GM12878 (cell line): ENCODE data around the gene SMKR1. TPM values are rescaled to one million over a fixed set of nuclear protein-coding genes. Genes with fewer than 3 reads are reported as not detected.

ENCODE experiments used
- ATAC-seq: fragments of 200-7000 bp; cut with Tn5 transposase; 3 replicates; pipeline ENCODE4 v1.9.1; 2020; ENCODE audit warnings: mild to moderate bottlenecking, moderate library complexity
- BruUV-seq: library from RNA; stranded (reverse); fragments of 400-500 nt; replicated peaks from 2 replicates; lab custom pipeline; 2021; lab: Mats Ljungman, UMichigan
- CTCF ChIA-PET: fragments of 300-600 bp; sonication (Branson Sonifier 250); formaldehyde crosslinking; extraction: SDS; loops from one replicate; lab custom pipeline; 2021; ENCODE audit warnings: inconsistent platforms; lab: Yijun Ruan, JAX
- POLR2A ChIA-PET: fragments of 350-600 bp; formaldehyde crosslinking; extraction: SDS; loops from one replicate; lab custom pipeline; 2021; ENCODE audit warnings: inconsistent platforms; lab: Charles Lee
- RAD21 ChIA-PET: fragments of 300-600 bp; sonication (Branson Sonifier 250); formaldehyde crosslinking; loops from one replicate; lab custom pipeline; 2023; ENCODE audit warnings: antibody characterized with exemption; ENCODE audit not compliant: unreplicated experiment; lab: Charles Lee
- SMC1A ChIA-PET: fragments of 300-600 bp; sonication (Branson Sonifier 250); formaldehyde crosslinking; loops from one replicate; lab custom pipeline; 2023; ENCODE audit not compliant: unreplicated experiment, uncharacterized antibody; lab: Charles Lee
- DNase-seq: peaks from one replicate; pipeline ENCODE4 v3.0.0-alpha.2; 2011; ENCODE audit warnings: low read depth, low spot score
- FAIRE-seq: peaks from 3 replicates; lab custom pipeline; 2011; peaks lifted over from hg19 to GRCh38; lab: Jason Lieb, UNC
- H2AFZ ChIP-seq: 2 replicates; pipeline ENCODE4 v1.6.0; 2011; ENCODE audit warnings: low read depth, low read length, control low read depth; ENCODE audit not compliant: control insufficient read depth
- H3K27ac ChIP-seq: 2 replicates; pipeline ENCODE4 v1.5.1; 2011; ENCODE audit warnings: control low read depth; ENCODE audit not compliant: control insufficient read depth, insufficient read depth
- H3K27me3 ChIP-seq, 2 experiments: replicated peaks in 1 of 2; 2 replicates each; pipeline versions ENCODE4 v1.6.0 to v1.6.1; 2011; ENCODE audit warnings: low read length in 1 of 2; ENCODE audit not compliant: control insufficient read depth in 2 of 2, insufficient read depth in 2 of 2
- H3K36me3 ChIP-seq, 2 experiments: 2 replicates each; pipeline ENCODE4 v1.5.1; 2011; ENCODE audit warnings: low read length in 1 of 2; ENCODE audit not compliant: control insufficient read depth in 2 of 2, insufficient read depth in 2 of 2
- H3K4me1 ChIP-seq: 2 replicates; pipeline ENCODE4 v1.6.1; 2011; ENCODE audit warnings: mild to moderate bottlenecking, low read length, moderate library complexity, mixed read lengths; ENCODE audit not compliant: control insufficient read depth, insufficient read depth
- H3K4me2 ChIP-seq: 2 replicates; pipeline ENCODE4 v1.6.0; 2011; ENCODE audit warnings: control low read depth; ENCODE audit not compliant: control insufficient read depth, insufficient read depth
- H3K4me3 ChIP-seq: fragments of 200-600 bp; sonication (generic); 2 replicates; pipeline ENCODE4 v1.5.1; 2016
- H3K79me2 ChIP-seq: 2 replicates; pipeline ENCODE4 v1.6.0; 2011; ENCODE audit warnings: low read length; ENCODE audit not compliant: control insufficient read depth, insufficient read depth
- H3K9ac ChIP-seq: 2 replicates; pipeline ENCODE4 v1.8.0; 2011; ENCODE audit warnings: low read length, control low read depth, mixed read lengths; ENCODE audit not compliant: control insufficient read depth, insufficient read depth
- H3K9me3 ChIP-seq: replicated peaks from 3 replicates; pipeline ENCODE4 v1.5.1; 2011; ENCODE audit warnings: mild to moderate bottlenecking, low read length; ENCODE audit not compliant: control insufficient read depth, insufficient read depth
- H4K20me1 ChIP-seq: 2 replicates; pipeline ENCODE4 v1.6.0; 2011; ENCODE audit not compliant: control insufficient read depth, insufficient read depth
- CBX5 ChIP-seq: sonication (generic); IDR thresholded peaks from 2 replicates; pipeline ENCODE4 v1.6.1; 2016; ENCODE audit warnings: low read depth, moderate library complexity, mild to moderate bottlenecking, inconsistent platforms
- HDGF ChIP-seq: fragments of 450-650 bp; IDR thresholded peaks from 2 replicates; pipeline ENCODE4 v1.6.1; 2016; ENCODE audit warnings: antibody characterized with exemption
- IKZF1 ChIP-seq: fragments of 450-650 bp; conservative IDR thresholded peaks from 2 replicates; pipeline ENCODE4 v1.6.1; 2017; ENCODE audit warnings: antibody characterized with exemption, mild to moderate bottlenecking
- KLF5 ChIP-seq: fragments of 450-650 bp; IDR thresholded peaks from 2 replicates; pipeline ENCODE4 v1.6.1; 2014; ENCODE audit warnings: mild to moderate bottlenecking; ENCODE audit not compliant: partially characterized antibody
- NR2C1 ChIP-seq: fragments of 450-650 bp; IDR thresholded peaks from 2 replicates; pipeline ENCODE4 v1.6.1; 2017; ENCODE audit warnings: antibody characterized with exemption, mild to moderate bottlenecking, moderate library complexity
- STAT1 ChIP-seq: fragments of 450-650 bp; conservative IDR thresholded peaks from 2 replicates; pipeline ENCODE4 v1.6.1; 2014; ENCODE audit warnings: antibody characterized with exemption, mild to moderate bottlenecking
- TCF12 ChIP-seq: IDR thresholded peaks from 2 replicates; pipeline ENCODE4 v1.6.1; 2011; ENCODE audit warnings: low read depth, mild to moderate bottlenecking, low read length
- ZZZ3 ChIP-seq: IDR thresholded peaks from 2 replicates; pipeline ENCODE4 v1.6.1; 2011; ENCODE audit warnings: low read depth; ENCODE audit not compliant: control insufficient read depth, insufficient read length
- WGBS: methylation state at CpG from one replicate; pipeline ENCODE4 v1.1.6; 2016; ENCODE audit warnings: low lambda C conversion rate; ENCODE audit not compliant: insufficient replicate concordance, insufficient coverage; ENCODE audit errors: missing lambda C conversion rate; 5-methylcytosine and 5-hydroxymethylcytosine counted together
- in situ Hi-C: fragments of 300-500 bp; cut with MboI; formaldehyde crosslinking; loops from 9 replicates; pipeline ENCODE4 v1.14.3; 2018; ENCODE audit warnings: mixed read lengths
- intact Hi-C: fragments of 100-400 bp; cut with micrococcal nuclease; formaldehyde crosslinking; loops from one replicate; pipeline ENCODE4 v1.14.2; 2022; ENCODE audit not compliant: unreplicated experiment
- polyA plus RNA-seq, 11 experiments: library from polyadenylated mRNA; depleted of rRNA in 4 of 11; unstranded in 6 of 11; stranded (reverse) in 5 of 11; fragments of >200 nt; fragmentation: Nextera tagmentation in 4 of 11; fragmentation: Illumina TruSeq in 1 of 11; extraction: Ambion mirVana in 4 of 11; extraction: Trizol in 1 of 11; gene quantifications; 1 replicate in 1 of 11; 2 replicates in 10 of 11; pipeline versions ENCODE4 v1.2.1 to v1.2.3, GENCODE V29; 2011 to 2016; ENCODE audit warnings: inconsistent platforms in 2 of 11, missing spikeins in 2 of 11, low read depth in 1 of 11
- total RNA-seq, 4 experiments: library from RNA; depleted of rRNA in 3 of 4; stranded (reverse); fragments of >200 nt in 3 of 4; fragmentation: Illumina TruSeq in 1 of 4; extraction: Trizol in 1 of 4; gene quantifications; 2 replicates each; pipeline versions ENCODE4 v1.2.1 to v1.2.3, GENCODE V29; 2013 to 2021
- TF ChIP-seq, protein P1 (sequence below): IDR thresholded peaks from 2 replicates; pipeline ENCODE4 v1.6.1; 2012; ENCODE audit warnings: low read depth, low read length, improper control_type of control experiment
- TF ChIP-seq, protein P2 (sequence below): IDR thresholded peaks from 2 replicates; pipeline ENCODE4 v1.6.1; 2011; ENCODE audit warnings: borderline replicate concordance, low read depth, mild to moderate bottlenecking, moderate library complexity, low read length; ENCODE audit not compliant: insufficient read depth, poor library complexity, severe bottlenecking
- TF ChIP-seq, protein P3 (sequence below): fragments of 150-350 bp; IDR thresholded peaks from 2 replicates; pipeline ENCODE4 v1.6.1; 2014; ENCODE audit warnings: mild to moderate bottlenecking, low read depth, low read length
- TF ChIP-seq, protein P4 (sequence below): fragments of 450-650 bp; formaldehyde crosslinking; IDR thresholded peaks from 2 replicates; pipeline ENCODE4 v1.4.0; 2022; ENCODE audit warnings: mild to moderate bottlenecking, moderate library complexity

SMKR1 gene
- total and polyA plus RNA-seq, 10 of the 15 experiments (the other 5 are each of a cell fraction or from before 2014, with no cell fraction given), result 0.37 to 2.6 (median 0.83) TPM

DNA sequence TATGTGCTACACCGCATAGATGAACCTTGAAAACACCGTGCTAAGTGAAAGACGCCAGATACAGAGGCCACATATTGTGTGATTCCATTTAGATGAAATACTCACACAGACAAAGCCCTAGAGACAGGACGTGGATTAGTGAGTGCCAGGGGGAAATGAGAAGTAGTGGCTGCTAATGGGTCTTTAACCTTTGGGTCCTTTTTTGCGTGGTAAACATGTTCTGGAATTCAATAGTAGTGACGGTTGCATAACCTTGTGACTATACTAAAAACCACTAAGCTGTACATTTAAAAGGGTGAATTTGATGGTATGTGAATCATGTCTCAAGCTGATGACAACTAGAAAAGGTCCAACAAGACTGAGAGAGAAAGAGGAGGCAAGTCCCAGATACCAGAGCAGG is 15.6 kb downstream of the SMKR1 start:
- SMC1A ChIA-PET, result no interaction called here
- FAIRE-seq (no peak), ATAC-seq (no peak), DNase-seq (no peak)
- 57% methylated on average over 6 of the region's 6 CpGs for WGBS
- Histone ChIP-seq H3K36me3 (no peaks in the 10 kb centered on the region), H3K79me2 (no peaks in the 10 kb centered on the region), H3K4me1 (no peaks in the 10 kb centered on the region), H4K20me1 (no peaks in the 10 kb centered on the region), H2AFZ (no peak overlapping the region), H3K27ac (no peak overlapping the region)
- CTCF ChIA-PET, result no interaction called here
- RAD21 ChIA-PET, result no interaction called here
- intact Hi-C loops, result no loop called here
- POLR2A ChIA-PET, result interaction anchor here (0.6 kb wide), 1 partner anchor 331 kb away, joined by 3 read pairs; no protein-coding TSS in a partner anchor
- TF ChIP-seq HDGF, result no peak
- TF ChIP-seq, all 136 proteins: peak for 0
- H3K9ac ChIP-seq, result no peak overlapping the region
- BruUV-seq, result no TSS peak
- no peak overlapping the region for H3K4me3 ChIP-seq
- H3K27me3 ChIP-seq, result no peaks in the 10 kb centered on the region; a peak in 1 of 4 replicates
- in situ Hi-C loops, result no loop called here
- no peak overlapping the region for H3K4me2 ChIP-seq
- H3K9me3 ChIP-seq, result no peaks in the 10 kb centered on the region

DNA sequence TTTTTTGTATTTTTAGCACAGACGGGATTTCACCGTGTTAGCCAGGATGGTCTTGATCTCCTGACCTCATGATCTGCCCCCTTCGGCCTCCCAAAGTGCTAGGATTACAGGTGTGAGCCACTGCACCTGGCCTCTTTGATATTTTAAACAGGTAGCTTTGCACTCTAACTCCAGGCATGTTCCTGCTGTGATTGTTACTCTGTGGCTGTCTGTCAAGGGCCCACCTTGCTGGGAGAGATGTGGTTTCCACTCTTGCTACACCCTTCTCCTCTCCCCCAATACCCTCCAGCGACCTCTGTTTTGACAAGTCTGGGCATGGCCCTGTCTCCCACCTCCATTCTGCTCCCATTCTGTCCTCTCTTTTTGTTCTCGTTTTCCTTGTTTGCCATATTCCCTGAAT is 17.1 kb downstream of the SMKR1 start:
- Histone ChIP-seq H3K79me2 (no peaks in the 10 kb centered on the region), H3K27ac (no peak overlapping the region), H3K4me1 (no peaks in the 10 kb centered on the region), H3K36me3 (no peaks in the 10 kb centered on the region), H3K27me3 (no peaks in the 10 kb centered on the region; a peak in 1 of 4 replicates), H2AFZ (no peak overlapping the region), H3K9ac (no peak overlapping the region), H3K9me3 (no peaks in the 10 kb centered on the region), H3K4me3 (no peak overlapping the region), H4K20me1 (no peaks in the 10 kb centered on the region), H3K4me2 (no peak overlapping the region)
- ATAC-seq (no peak), DNase-seq (no peak), FAIRE-seq (no peak)
- ChIA-PET SMC1A (no interaction called here), POLR2A (no interaction called here), RAD21 (no interaction called here), CTCF (no interaction called here)
- intact Hi-C loops, result no loop called here
- BruUV-seq, result no TSS peak
- 9% methylated on average over 5 of the region's 5 CpGs for WGBS
- in situ Hi-C loops, result no loop called here
- TF ChIP-seq, protein P1, sequence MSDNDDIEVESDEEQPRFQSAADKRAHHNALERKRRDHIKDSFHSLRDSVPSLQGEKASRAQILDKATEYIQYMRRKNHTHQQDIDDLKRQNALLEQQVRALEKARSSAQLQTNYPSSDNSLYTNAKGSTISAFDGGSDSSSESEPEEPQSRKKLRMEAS, result no peak
- no peak for TF ChIP-seq ZZZ3
- no peak for TF ChIP-seq CBX5
- TF ChIP-seq, protein P2, sequence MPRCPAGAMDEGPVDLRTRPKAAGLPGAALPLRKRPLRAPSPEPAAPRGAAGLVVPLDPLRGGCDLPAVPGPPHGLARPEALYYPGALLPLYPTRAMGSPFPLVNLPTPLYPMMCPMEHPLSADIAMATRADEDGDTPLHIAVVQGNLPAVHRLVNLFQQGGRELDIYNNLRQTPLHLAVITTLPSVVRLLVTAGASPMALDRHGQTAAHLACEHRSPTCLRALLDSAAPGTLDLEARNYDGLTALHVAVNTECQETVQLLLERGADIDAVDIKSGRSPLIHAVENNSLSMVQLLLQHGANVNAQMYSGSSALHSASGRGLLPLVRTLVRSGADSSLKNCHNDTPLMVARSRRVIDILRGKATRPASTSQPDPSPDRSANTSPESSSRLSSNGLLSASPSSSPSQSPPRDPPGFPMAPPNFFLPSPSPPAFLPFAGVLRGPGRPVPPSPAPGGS, result no peak
- TF ChIP-seq STAT1, result no peak
- TF ChIP-seq, protein P3, sequence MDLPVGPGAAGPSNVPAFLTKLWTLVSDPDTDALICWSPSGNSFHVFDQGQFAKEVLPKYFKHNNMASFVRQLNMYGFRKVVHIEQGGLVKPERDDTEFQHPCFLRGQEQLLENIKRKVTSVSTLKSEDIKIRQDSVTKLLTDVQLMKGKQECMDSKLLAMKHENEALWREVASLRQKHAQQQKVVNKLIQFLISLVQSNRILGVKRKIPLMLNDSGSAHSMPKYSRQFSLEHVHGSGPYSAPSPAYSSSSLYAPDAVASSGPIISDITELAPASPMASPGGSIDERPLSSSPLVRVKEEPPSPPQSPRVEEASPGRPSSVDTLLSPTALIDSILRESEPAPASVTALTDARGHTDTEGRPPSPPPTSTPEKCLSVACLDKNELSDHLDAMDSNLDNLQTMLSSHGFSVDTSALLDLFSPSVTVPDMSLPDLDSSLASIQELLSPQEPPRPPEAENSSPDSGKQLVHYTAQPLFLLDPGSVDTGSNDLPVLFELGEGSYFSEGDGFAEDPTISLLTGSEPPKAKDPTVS, result no peak
- TF ChIP-seq IKZF1, result no peak
- TF ChIP-seq NR2C1, result no peak
- no peak for TF ChIP-seq KLF5
- TF ChIP-seq TCF12, result no peak
- TF ChIP-seq, protein P4, sequence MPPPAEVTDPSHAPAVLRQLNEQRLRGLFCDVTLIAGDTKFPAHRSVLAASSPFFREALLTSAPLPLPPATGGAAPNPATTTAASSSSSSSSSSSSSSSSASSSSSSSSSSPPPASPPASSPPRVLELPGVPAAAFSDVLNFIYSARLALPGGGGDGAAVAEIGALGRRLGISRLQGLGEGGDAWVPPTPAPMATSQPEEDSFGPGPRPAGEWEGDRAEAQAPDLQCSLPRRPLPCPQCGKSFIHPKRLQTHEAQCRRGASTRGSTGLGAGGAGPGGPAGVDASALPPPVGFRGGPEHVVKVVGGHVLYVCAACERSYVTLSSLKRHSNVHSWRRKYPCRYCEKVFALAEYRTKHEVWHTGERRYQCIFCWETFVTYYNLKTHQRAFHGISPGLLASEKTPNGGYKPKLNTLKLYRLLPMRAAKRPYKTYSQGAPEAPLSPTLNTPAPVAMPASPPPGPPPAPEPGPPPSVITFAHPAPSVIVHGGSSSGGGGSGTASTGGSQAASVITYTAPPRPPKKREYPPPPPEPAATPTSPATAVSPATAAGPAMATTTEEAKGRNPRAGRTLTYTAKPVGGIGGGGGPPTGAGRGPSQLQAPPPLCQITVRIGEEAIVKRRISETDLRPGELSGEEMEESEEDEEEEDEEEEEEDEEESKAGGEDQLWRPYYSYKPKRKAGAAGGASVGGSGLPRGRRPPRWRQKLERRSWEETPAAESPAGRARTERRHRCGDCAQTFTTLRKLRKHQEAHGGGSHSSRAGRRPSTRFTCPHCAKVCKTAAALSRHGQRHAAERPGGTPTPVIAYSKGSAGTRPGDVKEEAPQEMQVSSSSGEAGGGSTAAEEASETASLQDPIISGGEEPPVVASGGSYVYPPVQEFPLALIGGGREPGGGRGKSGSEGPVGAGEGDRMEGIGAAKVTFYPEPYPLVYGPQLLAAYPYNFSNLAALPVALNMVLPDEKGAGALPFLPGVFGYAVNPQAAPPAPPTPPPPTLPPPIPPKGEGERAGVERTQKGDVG (CRISPR knock-in tag), result no peak
